Measurements from ENCODE around the gene NPC1.
"Not testable (repeated sequence)": the region's sequence is repeated elsewhere in the genome, so short reads cannot be mapped to it uniquely, and the experiment has no call there.

The NPC1 gene

GRCh38 chr18:23586249-23587196 is at the start of gene NPC1:
Gene NPC1, minus strand, starts transcription at chr18:23586506. Its CDS starts 163 bp downstream, at chr18:23586343.
- DNase-seq = peak; percentile 64

- DNase-seq = no peak
These were observed 49.7 kb upstream of the NPC1 start for GRCh38 chr18:23636071-23636399.

GRCh38 chr18:23635283-23636070 is 49.2 kb upstream of the NPC1 start:
- DNase-seq = no peak

- no peak for DNase-seq
These were observed 48.4 kb upstream of the NPC1 start for GRCh38 chr18:23634692-23635091.

- no peak for DNase-seq
These were observed 46.3 kb upstream of the NPC1 start for GRCh38 chr18:23632615-23633014.

GRCh38 chr18:23631746-23632145 is 45.4 kb upstream of the NPC1 start:
- DNase-seq = no peak

GRCh38 chr18:23631312-23631711 is 45.0 kb upstream of the NPC1 start:
- no peak for DNase-seq

GRCh38 chr18:23629444-23629946 is 43.2 kb upstream of the NPC1 start:
- DNase-seq = peak; percentile 80

GRCh38 chr18:23627970-23628369 is 41.7 kb upstream of the NPC1 start:
- no peak for DNase-seq

GRCh38 chr18:23627321-23627720 is 41.0 kb upstream of the NPC1 start:
- DNase-seq = peak; percentile 40

GRCh38 chr18:23626451-23627279 is 40.4 kb upstream of the NPC1 start:
- no peak for DNase-seq

GRCh38 chr18:23623040-23623439 is 36.7 kb upstream of the NPC1 start:
- no peak for DNase-seq

- no peak for DNase-seq
These were observed 33.1 kb upstream of the NPC1 start for GRCh38 chr18:23619388-23619881.

- no peak for DNase-seq
These were observed 32.6 kb upstream of the NPC1 start for GRCh38 chr18:23618862-23619387.

- DNase-seq = no peak
These were observed 31.2 kb upstream of the NPC1 start for GRCh38 chr18:23617412-23618014.

- no peak for DNase-seq
These were observed 30.0 kb upstream of the NPC1 start for GRCh38 chr18:23616258-23616657.

- DNase-seq = no peak
These were observed 28.6 kb upstream of the NPC1 start for GRCh38 chr18:23614891-23615290.

- no peak for DNase-seq
These were observed 28.1 kb upstream of the NPC1 start for GRCh38 chr18:23614413-23614812.

GRCh38 chr18:23613091-23613475 is 26.8 kb upstream of the NPC1 start:
- DNase-seq = not testable (repeated sequence)

- DNase-seq = no peak
These were observed 26.3 kb upstream of the NPC1 start for GRCh38 chr18:23612434-23613090.

GRCh38 chr18:23609390-23610023 is 23.2 kb upstream of the NPC1 start:
- no peak for DNase-seq
